Lower lobe of right lung (tissue), 2 donors: Measurements from ENCODE around the gene ZDHHC21. TPM values are rescaled to one million over a fixed set of nuclear protein-coding genes. Genes with fewer than 3 reads are reported as not detected.

Experiments
- ATAC-seq, 2 donors: fragments of 200-7000 bp; cut with Tn5 transposase; one replicate each; pipeline ENCODE4 v1.9.1; 2020 to 2022; ENCODE audit warnings: mild to moderate bottlenecking in 2 of 2, moderate library complexity in 2 of 2
- DNase-seq: peaks from one replicate; pipeline ENCODE4 v3.0.0-alpha.2; 2020
- H3K27ac ChIP-seq: fragments of 200-600 bp; one replicate; pipeline ENCODE4 v1.8.0; 2022
- H3K27me3 ChIP-seq: fragments of 200-600 bp; one replicate; pipeline ENCODE4 v1.8.0; 2022; ENCODE audit warnings: low read depth
- H3K36me3 ChIP-seq: fragments of 200-600 bp; one replicate; pipeline ENCODE4 v1.8.0; 2022; ENCODE audit warnings: mild to moderate bottlenecking
- H3K4me1 ChIP-seq: fragments of 200-600 bp; one replicate; pipeline ENCODE4 v1.8.0; 2022
- H3K4me3 ChIP-seq: fragments of 200-600 bp; one replicate; pipeline ENCODE4 v1.8.0; 2022; ENCODE audit warnings: mild to moderate bottlenecking
- H3K9me3 ChIP-seq: fragments of 200-600 bp; one replicate; pipeline ENCODE4 v1.8.0; 2022
- intact Hi-C: fragments of 100-400 bp; cut with DNase I; formaldehyde crosslinking; loops from one replicate; pipeline ENCODE4 v1.11.0; 2022
- total RNA-seq: library from RNA; stranded (reverse); fragmentation: NEBNext Ultra II Directional; extraction: Animal tissue kit (Norgen Biotek cat#: 25700); gene quantifications from one replicate; pipeline ENCODE4 v1.2.1, GENCODE V29; 2021
- TF ChIP-seq, protein P1 (sequence below): fragments of 200-600 bp; IDR thresholded peaks from one replicate; pipeline ENCODE4 v1.8.0; 2022; ENCODE audit warnings: antibody characterized with exemption, mild to moderate bottlenecking
- donor health status: DM: no; HTN: yes; CAD: no; lungs with severe emphysema.

Gene ZDHHC21
- total RNA-seq, 1 donor from 2014 or later, result 19.7 TPM

DNA sequence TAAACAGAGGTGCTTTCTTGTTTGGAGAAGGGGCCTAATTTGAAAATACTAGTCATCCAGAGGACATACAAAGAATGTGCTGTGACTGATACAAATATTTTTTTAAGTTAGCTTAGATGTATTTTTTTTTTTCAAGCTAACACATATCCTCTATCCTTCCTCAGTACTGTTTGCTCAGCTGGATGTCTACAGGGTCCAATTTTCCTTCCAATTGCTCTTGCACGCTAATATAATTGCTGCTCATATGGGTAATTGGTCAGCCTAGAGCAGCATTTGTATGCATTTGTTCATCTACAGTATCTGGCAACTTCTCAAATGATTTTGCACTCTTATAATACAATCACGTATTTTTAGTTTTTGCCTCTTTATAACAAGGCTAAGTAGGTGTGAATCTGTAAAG, 84.7 kb downstream of the ZDHHC21 start:
- no peak overlapping the region for H3K4me3 ChIP-seq
- TF ChIP-seq, protein P1, sequence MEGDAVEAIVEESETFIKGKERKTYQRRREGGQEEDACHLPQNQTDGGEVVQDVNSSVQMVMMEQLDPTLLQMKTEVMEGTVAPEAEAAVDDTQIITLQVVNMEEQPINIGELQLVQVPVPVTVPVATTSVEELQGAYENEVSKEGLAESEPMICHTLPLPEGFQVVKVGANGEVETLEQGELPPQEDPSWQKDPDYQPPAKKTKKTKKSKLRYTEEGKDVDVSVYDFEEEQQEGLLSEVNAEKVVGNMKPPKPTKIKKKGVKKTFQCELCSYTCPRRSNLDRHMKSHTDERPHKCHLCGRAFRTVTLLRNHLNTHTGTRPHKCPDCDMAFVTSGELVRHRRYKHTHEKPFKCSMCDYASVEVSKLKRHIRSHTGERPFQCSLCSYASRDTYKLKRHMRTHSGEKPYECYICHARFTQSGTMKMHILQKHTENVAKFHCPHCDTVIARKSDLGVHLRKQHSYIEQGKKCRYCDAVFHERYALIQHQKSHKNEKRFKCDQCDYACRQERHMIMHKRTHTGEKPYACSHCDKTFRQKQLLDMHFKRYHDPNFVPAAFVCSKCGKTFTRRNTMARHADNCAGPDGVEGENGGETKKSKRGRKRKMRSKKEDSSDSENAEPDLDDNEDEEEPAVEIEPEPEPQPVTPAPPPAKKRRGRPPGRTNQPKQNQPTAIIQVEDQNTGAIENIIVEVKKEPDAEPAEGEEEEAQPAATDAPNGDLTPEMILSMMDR, result no peak

GRCh38 chr9:14597171-14597799, 95.9 kb downstream of the ZDHHC21 start:
- ATAC-seq (peak; percentile 35 to 50), DNase-seq (no peak)
- no peak overlapping the region for H3K4me3 ChIP-seq
- intact Hi-C loops, result no loop called here
- no peaks in the 10 kb centered on the region for H3K27me3 ChIP-seq
- peaks cover 7% of the 10 kb centered on the region for H3K36me3 ChIP-seq
- TF ChIP-seq, protein P1, result no peak
- H3K27ac ChIP-seq, result no peak overlapping the region
- no peaks in the 10 kb centered on the region for H3K4me1 ChIP-seq
- peaks cover 17% of the 10 kb centered on the region for H3K9me3 ChIP-seq

More for the DNA sequence above, 84.7 kb downstream of the ZDHHC21 start:
- no peak for ATAC-seq
- no peaks in the 10 kb centered on the region for H3K27me3 ChIP-seq
- H3K36me3 ChIP-seq, result no peaks in the 10 kb centered on the region
- intact Hi-C loops, result no loop called here
- no peaks in the 10 kb centered on the region for H3K9me3 ChIP-seq
- no peak overlapping the region for H3K27ac ChIP-seq
- no peak for DNase-seq
- H3K4me1 ChIP-seq, result no peaks in the 10 kb centered on the region

DNA sequence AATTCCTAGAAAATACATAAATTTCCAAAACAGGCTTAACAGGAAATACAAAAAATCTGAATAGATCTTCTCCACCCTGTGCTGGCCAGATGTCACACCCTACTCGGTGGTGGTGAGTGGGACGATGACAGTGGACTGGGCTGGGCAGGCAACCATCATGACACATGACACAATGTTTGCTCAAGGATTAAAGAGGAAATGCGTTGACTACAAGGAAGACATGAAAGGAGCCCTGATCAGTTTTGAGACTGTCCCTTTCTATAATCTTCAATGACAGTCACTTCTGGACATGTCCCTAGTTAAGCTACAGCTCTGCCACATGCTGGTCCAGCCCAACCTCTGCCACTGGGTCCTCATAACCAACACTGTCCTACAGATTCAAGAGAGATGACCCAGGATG, 99.8 kb downstream of the ZDHHC21 start:
- Histone ChIP-seq H3K36me3 (peaks cover 7% of the 10 kb centered on the region), H3K4me1 (no peaks in the 10 kb centered on the region), H3K27me3 (no peaks in the 10 kb centered on the region), H3K4me3 (no peak overlapping the region), H3K9me3 (peaks cover 10% of the 10 kb centered on the region), H3K27ac (no peak overlapping the region)
- intact Hi-C loops, result no loop called here
- DNase-seq (no peak), ATAC-seq (no peak)
- TF ChIP-seq, protein P1, result no peak

DNA sequence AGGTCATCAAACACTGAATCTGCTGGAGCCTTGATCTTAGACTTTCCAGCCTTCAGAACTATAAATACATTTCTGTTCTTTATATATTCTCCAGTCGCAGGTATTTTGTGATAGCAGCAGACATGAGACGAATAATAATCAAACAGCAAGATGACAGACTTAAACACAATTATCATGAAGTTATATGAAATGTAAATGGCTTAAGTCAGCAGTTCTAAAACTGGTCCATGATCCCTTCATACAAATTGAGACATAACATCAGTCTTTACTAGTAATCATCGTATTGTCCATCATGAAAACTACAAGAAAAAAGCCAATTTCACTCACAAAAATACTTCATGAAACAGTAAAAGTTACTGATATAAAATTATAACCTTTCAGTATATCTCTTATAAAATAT, 101.8 kb downstream of the ZDHHC21 start:
- Histone ChIP-seq H3K27me3 (no peaks in the 10 kb centered on the region), H3K4me3 (no peak overlapping the region), H3K9me3 (peaks cover 10% of the 10 kb centered on the region), H3K27ac (no peak overlapping the region), H3K4me1 (no peaks in the 10 kb centered on the region), H3K36me3 (peaks cover 7% of the 10 kb centered on the region)
- DNase-seq, result no peak
- intact Hi-C loops, result no loop called here
- TF ChIP-seq, protein P1, result no peak
- no peak for ATAC-seq

DNA sequence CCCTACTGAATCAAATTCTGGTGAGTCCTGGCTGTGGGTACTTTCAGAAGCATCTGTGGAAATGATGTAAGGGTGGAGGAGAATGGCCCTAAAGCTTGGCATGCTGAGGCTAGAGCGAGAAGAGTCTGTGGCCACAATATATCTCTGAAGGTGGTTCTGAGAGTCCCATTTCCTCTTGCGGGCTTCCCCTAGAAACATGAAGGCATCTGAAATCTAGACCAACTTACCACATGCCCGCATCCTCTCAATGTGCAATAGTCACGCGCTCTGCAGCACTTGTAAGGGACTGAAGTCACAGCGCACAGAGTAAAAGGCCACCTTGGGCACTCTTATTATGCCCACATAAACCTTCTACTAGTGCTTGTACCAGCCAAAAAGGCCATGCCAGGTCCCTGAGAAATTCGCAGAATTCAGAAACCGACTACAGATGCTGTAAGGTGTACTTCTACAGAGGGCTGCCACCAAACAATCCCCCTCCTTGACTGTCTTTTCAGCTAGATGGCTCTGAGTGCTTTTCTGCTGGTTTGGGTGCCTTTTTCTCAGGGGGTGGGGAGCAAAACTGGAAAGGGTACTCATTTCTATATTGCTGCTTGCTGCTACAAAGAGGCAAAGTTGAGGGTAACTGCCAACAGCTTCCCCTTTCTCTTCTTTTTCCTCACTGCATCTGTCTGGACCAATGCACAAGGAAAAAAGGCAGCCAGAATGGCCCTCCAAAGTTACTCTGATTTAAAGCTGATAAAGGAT, 107.3 kb downstream of the ZDHHC21 start:
- Histone ChIP-seq H3K36me3 (no peaks in the 10 kb centered on the region), H3K4me3 (no peak overlapping the region), H3K27me3 (no peaks in the 10 kb centered on the region), H3K9me3 (no peaks in the 10 kb centered on the region), H3K27ac (no peak overlapping the region), H3K4me1 (no peaks in the 10 kb centered on the region)
- ATAC-seq (peak in 1 of 2 donors; percentile 23), DNase-seq (no peak)
- TF ChIP-seq, protein P1, result no peak
- intact Hi-C loops, result no loop called here
